GM12878 (cell line): Measurements from ENCODE around the gene MDFI. TPM values are rescaled to one million over a fixed set of nuclear protein-coding genes. Genes with fewer than 3 reads are reported as not detected.

Experiments used
- CBFB ChIP-seq: IDR thresholded peaks from 2 replicates; pipeline ENCODE4 v1.6.1; 2016; ENCODE audit warnings: antibody characterized with exemption, low read depth
- CBX3 ChIP-seq: fragments of 200-600 bp; sonication (generic); IDR thresholded peaks from 2 replicates; pipeline ENCODE4 v1.6.1; 2016; ENCODE audit warnings: low read depth, borderline replicate concordance
- EGR1 ChIP-seq, 2 experiments: IDR thresholded peaks; 1 replicate in 1 of 2; 2 replicates in 1 of 2; pipeline ENCODE4 v1.6.1; 2011 to 2012; ENCODE audit warnings: low read depth in 2 of 2, low read length in 2 of 2, borderline replicate concordance in 1 of 2, mild to moderate bottlenecking in 1 of 2, moderate library complexity in 1 of 2
- EZH2 ChIP-seq: IDR thresholded peaks from 2 replicates; pipeline ENCODE4 v1.6.1; 2012; ENCODE audit warnings: low read depth, mild to moderate bottlenecking, control low read depth, inconsistent platforms, low read length, borderline replicate concordance; ENCODE audit not compliant: control insufficient read depth
- FOXM1 ChIP-seq: IDR thresholded peaks from 2 replicates; pipeline ENCODE4 v1.6.1; 2012; ENCODE audit warnings: low read depth, mild to moderate bottlenecking, inconsistent platforms, low read length, moderate library complexity
- LARP7 ChIP-seq: fragments of 450-650 bp; IDR thresholded peaks from 2 replicates; pipeline ENCODE4 v1.6.1; 2017; ENCODE audit warnings: mild to moderate bottlenecking
- NKRF ChIP-seq: fragments of 450-650 bp; conservative IDR thresholded peaks from 2 replicates; pipeline ENCODE4 v1.6.1; 2017; ENCODE audit warnings: mild to moderate bottlenecking, moderate library complexity
- NR2F1 ChIP-seq: fragments of 450-650 bp; conservative IDR thresholded peaks from 2 replicates; pipeline ENCODE4 v1.6.1; 2017; ENCODE audit warnings: mild to moderate bottlenecking
- PML ChIP-seq: IDR thresholded peaks from 2 replicates; pipeline ENCODE4 v1.6.1; 2012; ENCODE audit warnings: low read length, inconsistent platforms
- ZNF384 ChIP-seq: IDR thresholded peaks from 2 replicates; pipeline ENCODE4 v1.6.1; 2012; ENCODE audit warnings: low read depth, mild to moderate bottlenecking, low read length, improper control_type of control experiment, borderline replicate concordance
- polyA plus RNA-seq, 11 experiments: library from polyadenylated mRNA; depleted of rRNA in 4 of 11; unstranded in 6 of 11; stranded (reverse) in 5 of 11; fragments of >200 nt; fragmentation: Nextera tagmentation in 4 of 11; fragmentation: Illumina TruSeq in 1 of 11; extraction: Ambion mirVana in 4 of 11; extraction: Trizol in 1 of 11; gene quantifications; 1 replicate in 1 of 11; 2 replicates in 10 of 11; pipeline versions ENCODE4 v1.2.1 to v1.2.3, GENCODE V29; 2011 to 2016; ENCODE audit warnings: inconsistent platforms in 2 of 11, missing spikeins in 2 of 11, low read depth in 1 of 11
- total RNA-seq, 4 experiments: library from RNA; depleted of rRNA in 3 of 4; stranded (reverse); fragments of >200 nt in 3 of 4; fragmentation: Illumina TruSeq in 1 of 4; extraction: Trizol in 1 of 4; gene quantifications; 2 replicates each; pipeline versions ENCODE4 v1.2.1 to v1.2.3, GENCODE V29; 2013 to 2021
- TF ChIP-seq, protein P1 (sequence below): IDR thresholded peaks from 2 replicates; pipeline ENCODE4 v1.6.1; 2011; ENCODE audit warnings: mild to moderate bottlenecking, low read depth, low read length, moderate library complexity; ENCODE audit not compliant: insufficient replicate concordance
- TF ChIP-seq, protein P2 (sequence below): IDR thresholded peaks from 2 replicates; pipeline ENCODE4 v1.6.1; 2012; ENCODE audit warnings: low read depth, low read length, improper control_type of control experiment

Gene MDFI
- total and polyA plus RNA-seq, 10 of the 15 experiments (the other 5 are each of a cell fraction or from before 2014, with no cell fraction given) = not detected

DNA sequence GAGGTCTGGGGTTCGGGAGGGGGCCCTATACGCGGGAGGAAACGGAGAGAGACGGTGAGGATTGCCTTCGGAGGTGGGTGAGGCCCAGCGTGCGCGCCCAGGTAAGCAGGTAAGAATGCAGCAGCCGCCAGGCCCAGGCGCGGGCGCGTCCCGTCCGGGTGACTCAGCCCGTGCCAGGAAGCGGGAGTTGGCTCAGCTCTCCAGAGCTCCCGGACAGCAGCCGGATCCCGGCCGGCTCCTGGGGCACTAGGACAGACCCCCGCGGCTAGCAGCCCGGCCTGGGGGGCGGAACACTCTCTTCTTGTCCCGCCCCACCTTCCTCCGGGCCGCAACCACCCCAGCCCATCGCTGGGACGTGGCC lies 1.5 kb upstream of the MDFI start (continued):
- TF ChIP-seq NKRF = no peak
- no peak for TF ChIP-seq ZNF384
- TF ChIP-seq LARP7 = no peak
- TF ChIP-seq FOXM1 = no peak
- TF ChIP-seq CBX3 = no peak
- no peak for TF ChIP-seq NR2F1
- TF ChIP-seq, protein P1, sequence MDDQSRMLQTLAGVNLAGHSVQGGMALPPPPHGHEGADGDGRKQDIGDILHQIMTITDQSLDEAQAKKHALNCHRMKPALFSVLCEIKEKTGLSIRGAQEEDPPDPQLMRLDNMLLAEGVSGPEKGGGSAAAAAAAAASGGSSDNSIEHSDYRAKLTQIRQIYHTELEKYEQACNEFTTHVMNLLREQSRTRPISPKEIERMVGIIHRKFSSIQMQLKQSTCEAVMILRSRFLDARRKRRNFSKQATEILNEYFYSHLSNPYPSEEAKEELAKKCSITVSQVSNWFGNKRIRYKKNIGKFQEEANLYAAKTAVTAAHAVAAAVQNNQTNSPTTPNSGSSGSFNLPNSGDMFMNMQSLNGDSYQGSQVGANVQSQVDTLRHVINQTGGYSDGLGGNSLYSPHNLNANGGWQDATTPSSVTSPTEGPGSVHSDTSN = no peak
- TF ChIP-seq PML = no peak
- TF ChIP-seq EZH2 = no peak
- TF ChIP-seq CBFB = no peak
- TF ChIP-seq, protein P2, sequence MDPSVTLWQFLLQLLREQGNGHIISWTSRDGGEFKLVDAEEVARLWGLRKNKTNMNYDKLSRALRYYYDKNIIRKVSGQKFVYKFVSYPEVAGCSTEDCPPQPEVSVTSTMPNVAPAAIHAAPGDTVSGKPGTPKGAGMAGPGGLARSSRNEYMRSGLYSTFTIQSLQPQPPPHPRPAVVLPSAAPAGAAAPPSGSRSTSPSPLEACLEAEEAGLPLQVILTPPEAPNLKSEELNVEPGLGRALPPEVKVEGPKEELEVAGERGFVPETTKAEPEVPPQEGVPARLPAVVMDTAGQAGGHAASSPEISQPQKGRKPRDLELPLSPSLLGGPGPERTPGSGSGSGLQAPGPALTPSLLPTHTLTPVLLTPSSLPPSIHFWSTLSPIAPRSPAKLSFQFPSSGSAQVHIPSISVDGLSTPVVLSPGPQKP = no peak
- no peak for TF ChIP-seq EGR1 (IDR thresholded peaks at IDR 0.05; ENCODE audit: borderline replicate concordance in 1 of 2, low read depth in 2 of 2, low read length in 2 of 2)
